HG03060 (cell line): Measurements from ENCODE around the gene CSNK2A2.
A peak's percentile ranks its signal among the peaks of the same experiment; 100 is the strongest.

Experiments
- ATAC-seq: cut with Tn5 transposase; IDR thresholded peaks from one replicate; pipeline ENCODE4 v1.9.1; 2021; ENCODE audit warnings: low read depth, moderate number of reproducible peaks; ENCODE audit not compliant: unreplicated experiment

The CSNK2A2 gene

DNA sequence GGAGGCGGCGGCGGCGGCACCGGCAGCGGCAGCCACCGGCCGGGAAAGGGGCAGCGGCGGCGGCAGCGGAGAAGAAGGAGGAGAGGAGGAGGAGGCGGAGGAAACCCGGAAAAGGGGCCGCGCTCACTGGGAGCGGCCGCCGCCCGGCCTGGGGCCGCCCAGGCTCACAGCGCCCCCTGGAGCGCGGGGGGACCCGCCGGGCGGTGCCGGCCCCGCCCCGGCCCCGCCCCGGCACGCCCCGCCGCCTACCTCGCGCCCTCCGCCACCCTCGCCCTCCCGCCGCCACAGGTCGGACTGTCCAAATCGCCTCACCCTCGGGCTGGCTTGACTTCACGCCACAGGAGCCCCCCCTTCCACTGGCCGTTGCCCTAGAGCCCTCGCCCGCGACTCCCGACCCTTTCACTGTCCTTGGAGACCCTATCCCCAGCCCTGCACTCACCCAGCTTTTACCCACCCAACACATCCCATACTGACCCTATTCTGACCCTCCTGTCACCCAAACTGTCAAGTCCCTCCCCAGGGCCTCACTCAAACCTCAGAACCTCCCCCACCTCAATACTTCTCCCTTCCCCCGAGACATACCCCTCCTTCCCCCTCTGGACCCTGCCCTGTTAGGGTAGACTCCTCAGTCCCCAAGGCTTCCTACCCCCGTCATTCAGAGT, at the start of gene CSNK2A2:
Gene CSNK2A2 (minus strand): TSS at position 85 of the 662 bp plus-strand sequence. CDS start 370 bp downstream, outside the sequence.
- ATAC-seq: no peak

DNA sequence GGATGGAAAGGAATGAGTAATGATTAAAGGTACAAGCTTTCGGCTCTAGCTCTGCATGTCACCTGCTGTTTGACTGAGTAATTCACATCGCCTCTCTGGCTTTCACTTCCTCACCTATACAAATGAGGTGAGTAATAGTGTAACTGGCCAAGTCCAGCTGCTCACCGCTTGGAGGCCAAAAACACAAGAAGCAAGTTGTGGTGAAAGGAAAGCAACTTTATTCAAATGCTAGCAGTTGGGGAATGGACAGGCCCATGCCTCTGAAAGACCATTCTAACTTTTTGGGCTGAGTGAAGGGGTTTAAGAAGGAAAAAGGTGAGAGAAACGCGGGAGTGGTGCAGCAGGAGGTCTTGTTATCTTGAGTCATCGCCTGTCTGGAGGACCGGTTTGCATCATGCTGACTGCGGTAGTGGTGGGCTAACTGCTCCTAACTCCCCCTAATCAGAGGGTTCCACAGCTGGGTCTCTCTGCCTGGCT, 45.7 kb upstream of the CSNK2A2 start:
- peak; percentile 96 for ATAC-seq

DNA sequence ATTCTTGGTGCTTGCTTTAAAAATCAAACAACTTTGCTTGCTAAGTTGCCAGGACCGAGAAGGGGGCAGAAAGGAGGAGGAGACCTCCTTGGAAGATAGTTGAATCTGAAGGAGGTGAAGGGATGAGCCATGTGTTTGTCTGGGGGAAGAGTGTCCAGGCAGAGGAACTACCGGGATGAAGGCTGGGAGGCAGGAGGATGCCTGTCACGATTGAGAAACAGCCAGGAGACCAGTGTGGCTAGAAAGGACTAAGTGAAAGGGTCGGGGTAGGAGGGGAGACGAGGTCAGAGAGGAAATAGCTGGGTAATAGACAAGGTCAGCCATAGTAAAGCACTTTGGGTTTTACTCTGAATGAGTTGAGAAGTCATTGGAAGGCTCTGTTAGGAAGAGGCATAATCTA, 38.9 kb upstream of the CSNK2A2 start:
- no peak for ATAC-seq

DNA sequence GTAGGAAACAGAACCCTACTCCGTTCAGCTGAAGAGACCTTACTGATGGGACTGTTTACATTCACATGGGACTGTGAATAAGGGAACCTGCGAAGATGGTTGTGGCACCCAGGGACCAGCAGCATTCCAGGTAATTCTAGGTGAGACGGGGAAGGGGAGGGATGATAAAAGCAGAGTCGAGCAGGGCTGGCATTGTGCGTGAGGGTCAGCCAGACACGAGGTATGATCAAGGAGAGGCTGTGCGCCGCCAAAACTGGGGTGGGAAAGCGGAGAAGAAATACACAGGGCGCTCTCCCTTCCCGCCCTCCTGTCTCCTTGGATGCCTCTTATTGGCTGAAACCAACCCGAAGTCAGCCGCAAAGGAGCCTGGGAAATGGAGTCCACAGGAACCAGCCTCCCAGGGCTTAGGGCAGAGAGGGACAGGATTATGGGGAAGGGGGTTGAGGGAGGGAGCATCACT, 38.4 kb upstream of the CSNK2A2 start:
- ATAC-seq: no peak

GRCh38 chr16:58235663-58236062, 37.8 kb upstream of the CSNK2A2 start:
- no peak for ATAC-seq

GRCh38 chr16:58234831-58235595, 37.1 kb upstream of the CSNK2A2 start:
- ATAC-seq: no peak

GRCh38 chr16:58230259-58230658, 32.4 kb upstream of the CSNK2A2 start:
- no peak for ATAC-seq

GRCh38 chr16:58226790-58227189, 28.9 kb upstream of the CSNK2A2 start:
- ATAC-seq: no peak

- no peak for ATAC-seq
Measured at GRCh38 chr16:58225965-58226602, 28.2 kb upstream of the CSNK2A2 start.

DNA sequence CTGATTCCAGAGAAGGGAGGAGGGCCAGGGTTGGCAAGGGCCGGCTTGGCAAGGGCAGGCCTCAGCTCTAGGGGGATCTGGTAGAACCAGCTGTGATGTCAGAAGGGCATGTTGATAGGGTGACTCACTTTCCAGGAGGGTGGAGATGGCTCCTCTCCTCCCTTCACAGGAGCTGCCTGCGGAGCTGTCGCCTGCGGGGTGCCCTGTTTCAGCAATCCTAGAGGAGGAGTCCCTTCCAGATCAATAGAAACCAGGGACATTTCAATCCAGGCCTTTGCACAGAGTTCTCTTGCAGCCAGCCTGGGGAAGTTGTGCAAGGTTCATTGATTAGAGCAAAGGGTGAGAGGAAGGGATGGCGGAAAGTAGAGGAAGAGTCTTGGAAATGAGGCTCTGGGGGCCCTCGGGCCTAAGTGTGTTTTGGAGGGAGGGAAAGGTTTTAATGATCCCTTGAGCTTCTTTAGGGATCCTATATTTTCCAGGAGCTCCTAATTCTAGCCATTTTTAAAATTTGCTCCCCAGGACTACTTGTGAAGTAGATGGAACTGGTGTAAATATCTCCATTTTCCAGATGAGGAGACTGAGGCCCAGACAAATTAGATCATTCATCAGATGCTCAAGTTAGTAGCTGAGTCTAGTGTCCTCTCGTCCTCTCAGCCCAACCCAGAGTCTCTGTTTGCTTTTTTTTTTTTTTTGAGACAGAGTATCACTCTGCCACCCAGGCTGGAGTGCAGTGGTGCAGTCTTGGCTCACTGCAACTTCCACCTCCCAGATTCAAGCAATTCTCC, 24.8 kb upstream of the CSNK2A2 start:
- no peak for ATAC-seq

- no peak for ATAC-seq
Measured at GRCh38 chr16:58219432-58219831, 21.5 kb upstream of the CSNK2A2 start.

DNA sequence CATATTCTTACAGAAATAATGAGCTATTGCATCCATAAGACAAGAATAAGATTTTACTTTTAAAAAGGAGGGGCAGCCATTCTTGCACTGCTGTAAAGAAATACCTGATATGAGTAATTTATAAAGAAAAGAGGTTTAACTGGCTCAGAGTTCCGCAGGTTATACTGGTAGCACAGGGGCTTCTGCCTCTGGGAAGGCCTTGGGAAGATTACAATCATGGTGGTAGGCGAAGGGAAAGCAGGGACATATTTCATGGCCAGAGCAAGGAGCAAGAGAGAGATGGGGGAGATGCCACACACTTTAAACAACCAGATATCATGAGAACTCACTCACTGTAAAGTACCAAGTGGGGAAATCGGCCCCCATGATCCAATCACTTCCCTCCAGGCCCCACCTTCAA, 20.9 kb upstream of the CSNK2A2 start:
- ATAC-seq: no peak

GRCh38 chr16:58217311-58217925, 19.5 kb upstream of the CSNK2A2 start:
- ATAC-seq: no peak

DNA sequence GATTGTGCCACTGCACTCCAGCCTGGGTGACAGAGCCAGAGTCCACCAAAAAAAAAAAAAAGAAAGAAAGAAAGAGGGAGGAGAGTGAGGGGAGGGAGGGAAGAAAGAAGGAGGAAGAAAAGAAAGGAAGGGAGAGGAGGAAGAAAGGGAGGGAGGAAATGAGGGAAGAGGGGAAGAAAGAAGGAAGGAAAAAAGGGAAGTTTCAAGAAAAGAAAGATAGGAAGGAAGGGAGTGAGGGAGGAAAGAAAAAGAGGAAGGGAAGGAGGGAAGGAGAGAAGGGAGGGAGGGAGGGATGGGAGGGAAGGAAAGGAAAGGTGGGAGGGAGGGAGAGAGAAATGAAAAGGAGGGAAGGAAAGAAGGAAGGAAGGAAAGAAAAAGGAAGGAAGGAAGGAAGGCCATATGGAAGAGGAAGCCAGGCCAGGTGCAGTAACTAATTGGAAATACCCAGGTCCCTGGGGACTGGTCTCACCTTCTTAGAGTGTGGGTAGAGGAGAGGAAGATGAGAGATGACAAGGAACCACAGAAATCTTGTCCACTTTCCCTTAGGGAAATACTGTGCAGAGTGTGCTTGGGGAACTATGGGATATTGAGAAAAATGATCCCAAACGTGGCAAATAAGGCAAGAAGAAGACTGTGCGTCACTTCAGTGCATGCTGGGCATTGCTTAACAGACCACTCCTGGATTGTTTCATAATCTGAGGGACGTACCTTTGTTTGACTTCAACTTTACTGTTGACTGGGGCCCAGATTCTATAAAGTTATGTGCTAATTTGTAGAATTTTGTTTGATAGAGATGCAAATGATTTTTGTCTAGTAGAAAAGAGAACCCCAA, 15.1 kb upstream of the CSNK2A2 start:
- no peak for ATAC-seq

DNA sequence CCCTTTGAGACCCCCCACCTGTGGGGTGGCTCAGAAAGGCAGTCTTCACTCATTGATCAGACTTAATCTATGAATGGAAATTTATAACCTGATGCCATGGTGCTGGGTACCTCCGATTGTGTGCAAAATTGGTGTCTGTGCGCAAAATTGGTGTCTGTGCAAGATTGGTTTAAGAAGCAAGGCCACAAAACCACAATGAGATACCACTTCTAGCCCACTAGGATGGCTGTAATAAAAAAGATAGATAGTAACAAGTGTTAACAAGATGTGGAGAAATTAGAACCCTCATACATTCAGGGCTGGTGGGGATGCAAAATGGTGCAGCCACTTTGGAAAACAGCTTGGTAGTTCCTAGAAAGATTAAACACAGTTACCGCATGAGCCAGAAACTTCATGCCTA, 13.9 kb upstream of the CSNK2A2 start:
- ATAC-seq: no peak

- no peak for ATAC-seq
Measured at GRCh38 chr16:58211245-58211644, 13.3 kb upstream of the CSNK2A2 start.

GRCh38 chr16:58205276-58206036, 7.5 kb upstream of the CSNK2A2 start:
- no peak for ATAC-seq

- ATAC-seq: no peak
Measured at GRCh38 chr16:58201163-58201562, 3.3 kb upstream of the CSNK2A2 start.
